ENCODE data around the gene LAMTOR1. TPM values are rescaled to one million over a fixed set of nuclear protein-coding genes. Genes with fewer than 3 reads are reported as not detected.

The LAMTOR1 gene
- polyA plus RNA-seq, 1 donor (not counting 4 experiments of a cell fraction or from before 2014, with no cell fraction given) = 88.5 TPM

DNA sequence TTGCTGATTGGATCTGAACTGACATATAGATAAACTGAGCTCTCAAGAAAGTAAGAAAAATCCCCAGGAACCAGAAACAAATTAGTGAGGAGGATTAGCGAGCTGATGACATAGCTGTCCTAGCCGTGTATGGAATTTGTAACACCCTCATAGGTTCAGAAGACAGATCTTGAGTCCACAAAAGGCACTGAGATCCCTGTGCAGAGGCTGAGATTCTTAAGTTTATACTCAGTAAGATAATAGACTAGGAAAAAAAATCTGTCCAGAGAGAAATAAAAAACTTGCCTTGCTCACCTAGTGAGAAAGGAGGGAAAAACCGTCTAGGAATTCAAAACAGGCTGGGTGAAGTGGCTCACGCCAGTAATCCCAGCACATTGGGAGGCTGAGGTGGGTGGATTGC lies 27.3 kb downstream of the LAMTOR1 start:
- Histone ChIP-seq H3K36me3 (ENCODE audit: control insufficient read depth in 2 of 2, extremely low read depth in 1 of 2, insufficient read depth in 2 of 2, low read length in 2 of 2) (no peaks in the 10 kb centered on the region), H3K27me3 (ENCODE audit: control insufficient read depth, extremely low read depth, insufficient read depth, low read length) (no peaks in the 10 kb centered on the region), H3K9me1 (ENCODE audit: control insufficient read depth, extremely low read depth, insufficient read depth, low read length) (no peaks in the 10 kb centered on the region), H3K9ac (ENCODE audit: control insufficient read depth, extremely low read depth, insufficient read depth, low read length) (no peak overlapping the region), H3K27ac (ENCODE audit: control insufficient read depth, insufficient read depth, low read length) (no peak overlapping the region), H2AFZ (ENCODE audit: control insufficient read depth, low read length) (no peak overlapping the region), H3K9me3 (ENCODE audit: control insufficient read depth, low read depth, low read length) (no peaks in the 10 kb centered on the region), H3K4me1 (ENCODE audit: control insufficient read depth, extremely low read depth, insufficient read depth, low read length) (peaks cover 37% of the 10 kb centered on the region), H3K79me2 (ENCODE audit: control insufficient read depth, insufficient read depth, low read length) (peaks cover 85% of the 10 kb centered on the region), H4K20me1 (ENCODE audit: control insufficient read depth, extremely low read depth, insufficient read depth, low read length) (no peaks in the 10 kb centered on the region), H3K4me3 (ENCODE audit: control insufficient read depth in 2 of 3, extremely low read depth in 1 of 3, insufficient read depth in 2 of 3, low read depth in 1 of 3, low read length in 3 of 3) (no peak overlapping the region), H3K4me2 (ENCODE audit: control insufficient read depth, extremely low read depth, insufficient read depth, low read depth, low read length) (no peak overlapping the region)
- FAIRE-seq = no peak
- dilution Hi-C loops (cut with MboI; ENCODE audit: extremely low pct_ligation_motif_present, low sequenced_read_pairs) = no loop called here
- DNase-seq (ENCODE audit: low read depth, low spot score) = no peak
- TF ChIP-seq, protein P1, sequence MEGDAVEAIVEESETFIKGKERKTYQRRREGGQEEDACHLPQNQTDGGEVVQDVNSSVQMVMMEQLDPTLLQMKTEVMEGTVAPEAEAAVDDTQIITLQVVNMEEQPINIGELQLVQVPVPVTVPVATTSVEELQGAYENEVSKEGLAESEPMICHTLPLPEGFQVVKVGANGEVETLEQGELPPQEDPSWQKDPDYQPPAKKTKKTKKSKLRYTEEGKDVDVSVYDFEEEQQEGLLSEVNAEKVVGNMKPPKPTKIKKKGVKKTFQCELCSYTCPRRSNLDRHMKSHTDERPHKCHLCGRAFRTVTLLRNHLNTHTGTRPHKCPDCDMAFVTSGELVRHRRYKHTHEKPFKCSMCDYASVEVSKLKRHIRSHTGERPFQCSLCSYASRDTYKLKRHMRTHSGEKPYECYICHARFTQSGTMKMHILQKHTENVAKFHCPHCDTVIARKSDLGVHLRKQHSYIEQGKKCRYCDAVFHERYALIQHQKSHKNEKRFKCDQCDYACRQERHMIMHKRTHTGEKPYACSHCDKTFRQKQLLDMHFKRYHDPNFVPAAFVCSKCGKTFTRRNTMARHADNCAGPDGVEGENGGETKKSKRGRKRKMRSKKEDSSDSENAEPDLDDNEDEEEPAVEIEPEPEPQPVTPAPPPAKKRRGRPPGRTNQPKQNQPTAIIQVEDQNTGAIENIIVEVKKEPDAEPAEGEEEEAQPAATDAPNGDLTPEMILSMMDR (optimal IDR thresholded peaks at IDR 0.05 in 1 of 3, IDR thresholded peaks at IDR 0.05 in 1 of 3, conservative IDR thresholded peaks at IDR 0.05 in 1 of 3; ENCODE audit: extremely low read depth in 1 of 3, insufficient read depth in 2 of 3, low read length in 3 of 3) = no peak
- TF ChIP-seq EZH2 (IDR thresholded peaks at IDR 0.05; ENCODE audit: low read length) = no peak

DNA sequence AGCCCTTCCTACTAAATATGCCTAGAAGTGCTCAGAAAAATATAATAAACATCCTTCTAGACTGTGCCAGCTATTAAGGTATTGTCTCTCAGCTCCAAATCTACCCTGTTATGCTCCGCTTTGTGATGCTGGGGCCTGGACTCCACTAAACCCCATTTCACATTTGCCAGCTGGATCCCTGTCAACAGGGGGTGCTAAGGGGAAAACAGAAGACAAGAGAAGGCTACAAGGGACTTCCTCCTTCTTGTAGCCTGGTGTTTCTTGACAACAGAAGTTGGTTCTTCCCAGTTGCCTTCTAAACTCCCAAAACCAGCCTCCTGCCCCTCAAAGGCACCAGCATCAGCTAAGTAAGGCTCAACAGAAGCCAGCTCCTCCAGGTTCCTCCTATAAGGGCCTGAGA lies 28.0 kb downstream of the LAMTOR1 start:
- Histone ChIP-seq H3K9me1 (ENCODE audit: control insufficient read depth, extremely low read depth, insufficient read depth, low read length) (no peaks in the 10 kb centered on the region), H3K9me3 (ENCODE audit: control insufficient read depth, low read depth, low read length) (no peaks in the 10 kb centered on the region), H3K4me3 (ENCODE audit: control insufficient read depth in 2 of 3, extremely low read depth in 1 of 3, insufficient read depth in 2 of 3, low read depth in 1 of 3, low read length in 3 of 3) (no peak overlapping the region), H3K79me2 (ENCODE audit: control insufficient read depth, insufficient read depth, low read length) (peaks cover 91% of the 10 kb centered on the region), H3K27me3 (ENCODE audit: control insufficient read depth, extremely low read depth, insufficient read depth, low read length) (no peaks in the 10 kb centered on the region), H4K20me1 (ENCODE audit: control insufficient read depth, extremely low read depth, insufficient read depth, low read length) (no peaks in the 10 kb centered on the region), H3K27ac (ENCODE audit: control insufficient read depth, insufficient read depth, low read length) (no peak overlapping the region), H3K36me3 (ENCODE audit: control insufficient read depth in 2 of 2, extremely low read depth in 1 of 2, insufficient read depth in 2 of 2, low read length in 2 of 2) (no peaks in the 10 kb centered on the region), H2AFZ (ENCODE audit: control insufficient read depth, low read length) (no peak overlapping the region), H3K4me2 (ENCODE audit: control insufficient read depth, extremely low read depth, insufficient read depth, low read depth, low read length) (no peak overlapping the region), H3K4me1 (ENCODE audit: control insufficient read depth, extremely low read depth, insufficient read depth, low read length) (peaks cover 44% of the 10 kb centered on the region), H3K9ac (ENCODE audit: control insufficient read depth, extremely low read depth, insufficient read depth, low read length) (no peak overlapping the region)
- FAIRE-seq (no peak), DNase-seq (ENCODE audit: low read depth, low spot score) (no peak)
- TF ChIP-seq EZH2 (IDR thresholded peaks at IDR 0.05; ENCODE audit: low read length) = no peak
- TF ChIP-seq, protein P1 (optimal IDR thresholded peaks at IDR 0.05 in 1 of 3, IDR thresholded peaks at IDR 0.05 in 1 of 3, conservative IDR thresholded peaks at IDR 0.05 in 1 of 3; ENCODE audit: extremely low read depth in 1 of 3, insufficient read depth in 2 of 3, low read length in 3 of 3) = peak in 2 of 3 experiments; percentile 28 to 34
- dilution Hi-C loops (cut with MboI; ENCODE audit: extremely low pct_ligation_motif_present, low sequenced_read_pairs) = no loop called here
